ENCODE results near the gene ARMC9.

The ARMC9 gene

DNA sequence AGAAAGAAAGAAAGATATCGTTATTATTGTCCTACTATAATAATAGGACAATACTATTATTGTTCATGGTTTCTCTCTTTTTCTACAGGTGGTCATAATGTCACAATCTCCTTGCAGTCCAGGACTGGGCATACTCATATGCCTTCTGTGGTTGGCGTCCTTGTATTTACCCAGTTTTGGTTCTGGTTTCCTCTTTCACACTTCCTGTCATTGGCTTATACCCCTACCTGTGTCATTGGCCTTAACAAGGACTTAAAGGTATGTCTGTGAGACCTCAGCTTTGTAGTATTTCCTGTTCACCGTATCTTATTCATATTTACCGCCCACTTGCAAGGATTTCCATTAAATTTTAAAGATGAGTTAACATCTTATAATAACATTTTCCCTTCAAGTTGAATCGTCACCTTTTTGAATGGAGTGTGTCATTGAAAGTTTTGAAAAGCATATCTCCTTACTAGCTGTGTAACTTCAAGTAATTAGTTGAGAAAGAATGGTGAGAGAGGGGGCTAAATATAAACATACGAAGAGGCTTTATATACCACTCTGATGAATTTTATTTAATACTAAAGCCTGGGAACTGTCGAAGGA is 37.1 kb upstream of the ARMC9 start:
- TF ChIP-seq POLR2AphosphoS5 (IDR thresholded peaks at IDR 0.05; ENCODE audit: low read depth, low read length) = no peak

DNA sequence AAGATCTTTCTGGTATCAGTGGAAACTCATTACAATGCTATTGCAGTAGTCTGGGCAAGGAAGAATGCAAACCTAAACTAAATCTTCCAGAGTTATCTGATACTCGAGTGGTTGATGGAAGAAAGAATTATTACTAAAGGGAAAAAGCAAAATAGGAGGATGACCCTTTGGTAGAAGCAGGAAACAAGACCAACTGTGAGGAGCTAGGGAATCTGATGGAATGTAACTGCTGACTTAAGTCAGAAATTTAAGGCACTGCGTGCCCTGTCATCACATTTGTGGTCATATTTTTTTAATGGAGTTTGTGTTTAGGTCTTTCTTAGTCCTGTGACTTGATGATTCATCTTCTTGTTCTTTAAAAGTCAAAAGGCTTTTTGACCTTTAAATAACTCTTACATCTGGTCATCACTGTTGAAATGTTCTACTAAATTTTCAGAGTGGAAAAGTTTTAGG is 36.5 kb upstream of the ARMC9 start:
- TF ChIP-seq POLR2AphosphoS5 (IDR thresholded peaks at IDR 0.05; ENCODE audit: low read depth, low read length) (no peak), TAF1 (IDR thresholded peaks at IDR 0.05; ENCODE audit: borderline replicate concordance, insufficient read depth, low read length) (no peak), SIN3A (IDR thresholded peaks at IDR 0.05; ENCODE audit: borderline replicate concordance, insufficient read depth, low read length) (no peak), FOXP2 (optimal IDR thresholded peaks at IDR 0.05; ENCODE audit: borderline replicate concordance, extremely low read depth, extremely low read length, insufficient read depth) (no peak), REST (IDR thresholded peaks at IDR 0.05; ENCODE audit: insufficient read depth in 1 of 2, low read depth in 2 of 2, low read length in 2 of 2) (no peak)

DNA sequence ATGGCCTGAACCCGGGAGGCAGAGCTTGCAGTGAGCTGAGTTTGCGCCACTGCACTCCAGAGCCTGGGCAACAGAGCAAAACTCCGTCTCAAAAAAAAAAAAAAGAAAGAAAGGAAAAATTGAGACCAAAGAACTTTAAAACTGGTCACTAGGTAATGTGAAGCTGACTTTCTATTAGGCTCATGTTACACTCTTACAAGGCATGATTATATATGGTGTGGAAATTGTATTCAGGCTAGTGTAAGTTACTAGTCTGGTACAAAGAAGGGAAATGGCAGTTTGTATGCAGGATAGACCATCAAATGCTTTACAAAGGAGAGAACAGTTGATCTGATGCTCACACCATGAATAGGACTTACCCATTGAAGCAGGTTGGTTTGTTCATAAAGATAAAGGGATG is 35.4 kb upstream of the ARMC9 start:
- no peak for TF ChIP-seq SIN3A (IDR thresholded peaks at IDR 0.05; ENCODE audit: borderline replicate concordance, insufficient read depth, low read length)
- TF ChIP-seq POLR2AphosphoS5 (IDR thresholded peaks at IDR 0.05; ENCODE audit: low read depth, low read length) = no peak
- no peak for TF ChIP-seq FOXP2 (optimal IDR thresholded peaks at IDR 0.05; ENCODE audit: borderline replicate concordance, extremely low read depth, extremely low read length, insufficient read depth)
- TF ChIP-seq REST (IDR thresholded peaks at IDR 0.05; ENCODE audit: insufficient read depth in 1 of 2, low read depth in 2 of 2, low read length in 2 of 2) = no peak
- TF ChIP-seq TAF1 (IDR thresholded peaks at IDR 0.05; ENCODE audit: borderline replicate concordance, insufficient read depth, low read length) = no peak

DNA sequence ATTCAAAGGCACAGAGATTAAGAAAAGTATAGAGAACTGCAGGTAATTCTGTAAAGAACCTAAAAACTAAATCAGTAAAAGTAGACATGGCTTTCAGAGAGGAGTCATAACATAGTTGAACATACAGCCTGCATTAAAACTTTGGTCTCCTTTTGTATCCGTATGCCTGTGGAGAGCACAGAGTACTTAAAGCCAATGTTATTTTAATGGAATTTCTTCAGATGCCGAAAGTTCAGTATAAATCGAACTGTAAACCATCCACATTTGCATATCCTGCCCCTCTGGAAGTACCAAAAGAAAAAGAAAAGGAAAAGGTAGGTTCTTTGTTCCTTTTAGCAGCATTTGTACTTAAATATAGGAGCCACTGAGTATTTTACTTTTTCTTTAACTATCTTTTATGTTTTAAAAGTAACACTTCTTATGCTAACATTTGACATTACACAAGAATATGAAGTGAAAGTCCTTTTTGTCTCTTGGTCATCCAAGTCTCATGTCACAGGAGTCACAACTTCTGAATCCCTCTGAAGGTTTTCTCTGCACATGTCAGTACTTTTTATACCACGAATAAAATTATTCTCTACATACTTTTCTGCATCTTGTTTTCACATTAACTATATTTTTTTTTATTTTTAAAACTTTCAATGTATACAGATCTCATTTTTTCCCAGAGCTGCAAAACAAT is 34.9 kb upstream of the ARMC9 start:
- TF ChIP-seq POLR2AphosphoS5 (IDR thresholded peaks at IDR 0.05; ENCODE audit: low read depth, low read length) = no peak
- TF ChIP-seq FOXP2 (optimal IDR thresholded peaks at IDR 0.05; ENCODE audit: borderline replicate concordance, extremely low read depth, extremely low read length, insufficient read depth) = no peak
- no peak for TF ChIP-seq REST (IDR thresholded peaks at IDR 0.05; ENCODE audit: insufficient read depth in 1 of 2, low read depth in 2 of 2, low read length in 2 of 2)
- TF ChIP-seq SIN3A (IDR thresholded peaks at IDR 0.05; ENCODE audit: borderline replicate concordance, insufficient read depth, low read length) = no peak
- no peak for TF ChIP-seq TAF1 (IDR thresholded peaks at IDR 0.05; ENCODE audit: borderline replicate concordance, insufficient read depth, low read length)

GRCh38 chr2:231167745-231168459 is 30.5 kb upstream of the ARMC9 start:
- TF ChIP-seq POLR2AphosphoS5 (IDR thresholded peaks at IDR 0.05; ENCODE audit: low read depth, low read length) (no peak), FOXP2 (optimal IDR thresholded peaks at IDR 0.05; ENCODE audit: borderline replicate concordance, extremely low read depth, extremely low read length, insufficient read depth) (no peak), SIN3A (IDR thresholded peaks at IDR 0.05; ENCODE audit: borderline replicate concordance, insufficient read depth, low read length) (no peak), TAF1 (IDR thresholded peaks at IDR 0.05; ENCODE audit: borderline replicate concordance, insufficient read depth, low read length) (no peak), REST (IDR thresholded peaks at IDR 0.05; ENCODE audit: insufficient read depth in 1 of 2, low read depth in 2 of 2, low read length in 2 of 2) (no peak)

All from PFSK-1 (cell line).